ENCODE measurements around the gene RAX2. TPM values are rescaled to one million over a fixed set of nuclear protein-coding genes. Genes with fewer than 3 reads are reported as not detected.
A peak's percentile ranks its signal among the peaks of the same experiment; 100 is the strongest.

RAX2 gene
- total and polyA plus RNA-seq, 2 of the 13 experiments (the other 11 are each of a cell fraction or from before 2014, with no cell fraction given): not detected

DNA sequence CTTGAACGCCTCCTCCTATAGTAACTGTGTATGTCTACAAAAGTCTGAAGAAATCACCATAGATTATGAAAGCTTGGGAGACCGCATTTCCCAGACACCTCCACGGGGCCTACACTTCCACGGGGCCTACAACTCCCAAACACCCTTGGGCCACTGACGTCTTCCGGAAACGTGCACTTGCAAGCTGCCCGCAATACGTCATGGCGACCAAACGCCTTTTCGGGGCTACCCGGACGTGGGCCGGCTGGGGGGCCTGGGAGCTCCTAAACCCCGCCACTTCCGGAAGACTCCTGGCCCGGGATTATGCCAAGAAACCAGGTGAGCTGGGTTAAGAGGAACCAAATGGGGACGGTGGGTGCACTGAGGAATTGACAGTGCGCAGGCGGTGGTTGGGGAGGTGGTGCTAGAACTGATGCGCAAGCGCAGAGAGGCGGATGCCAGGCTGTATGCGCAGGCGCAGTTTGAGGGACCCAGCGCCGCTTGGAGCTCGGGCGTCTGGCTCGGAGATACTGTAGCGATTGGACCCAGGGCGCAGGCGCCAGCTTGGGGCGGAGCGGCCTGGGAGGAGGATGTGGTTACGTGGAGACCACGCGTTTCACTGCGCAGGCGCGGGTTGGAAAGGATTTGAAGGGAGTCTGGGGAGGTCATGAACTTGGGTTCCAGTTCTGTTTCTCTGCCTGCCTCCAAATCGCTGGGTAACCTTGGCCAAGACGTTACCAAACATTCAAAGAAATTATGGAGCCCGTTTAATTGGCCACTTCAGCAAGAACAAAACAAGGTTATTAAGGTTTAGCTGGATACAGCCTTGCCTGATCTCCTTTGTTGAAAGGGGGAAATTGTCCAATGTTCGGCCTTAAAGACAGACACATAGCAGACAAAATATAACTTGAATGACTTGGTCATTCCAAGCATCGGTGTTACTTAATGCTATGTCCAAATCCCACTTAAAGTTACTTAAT, 9.2 kb downstream of the RAX2 start, which contains the start of gene MRPL54 (continued):
- TF ChIP-seq, protein P1, sequence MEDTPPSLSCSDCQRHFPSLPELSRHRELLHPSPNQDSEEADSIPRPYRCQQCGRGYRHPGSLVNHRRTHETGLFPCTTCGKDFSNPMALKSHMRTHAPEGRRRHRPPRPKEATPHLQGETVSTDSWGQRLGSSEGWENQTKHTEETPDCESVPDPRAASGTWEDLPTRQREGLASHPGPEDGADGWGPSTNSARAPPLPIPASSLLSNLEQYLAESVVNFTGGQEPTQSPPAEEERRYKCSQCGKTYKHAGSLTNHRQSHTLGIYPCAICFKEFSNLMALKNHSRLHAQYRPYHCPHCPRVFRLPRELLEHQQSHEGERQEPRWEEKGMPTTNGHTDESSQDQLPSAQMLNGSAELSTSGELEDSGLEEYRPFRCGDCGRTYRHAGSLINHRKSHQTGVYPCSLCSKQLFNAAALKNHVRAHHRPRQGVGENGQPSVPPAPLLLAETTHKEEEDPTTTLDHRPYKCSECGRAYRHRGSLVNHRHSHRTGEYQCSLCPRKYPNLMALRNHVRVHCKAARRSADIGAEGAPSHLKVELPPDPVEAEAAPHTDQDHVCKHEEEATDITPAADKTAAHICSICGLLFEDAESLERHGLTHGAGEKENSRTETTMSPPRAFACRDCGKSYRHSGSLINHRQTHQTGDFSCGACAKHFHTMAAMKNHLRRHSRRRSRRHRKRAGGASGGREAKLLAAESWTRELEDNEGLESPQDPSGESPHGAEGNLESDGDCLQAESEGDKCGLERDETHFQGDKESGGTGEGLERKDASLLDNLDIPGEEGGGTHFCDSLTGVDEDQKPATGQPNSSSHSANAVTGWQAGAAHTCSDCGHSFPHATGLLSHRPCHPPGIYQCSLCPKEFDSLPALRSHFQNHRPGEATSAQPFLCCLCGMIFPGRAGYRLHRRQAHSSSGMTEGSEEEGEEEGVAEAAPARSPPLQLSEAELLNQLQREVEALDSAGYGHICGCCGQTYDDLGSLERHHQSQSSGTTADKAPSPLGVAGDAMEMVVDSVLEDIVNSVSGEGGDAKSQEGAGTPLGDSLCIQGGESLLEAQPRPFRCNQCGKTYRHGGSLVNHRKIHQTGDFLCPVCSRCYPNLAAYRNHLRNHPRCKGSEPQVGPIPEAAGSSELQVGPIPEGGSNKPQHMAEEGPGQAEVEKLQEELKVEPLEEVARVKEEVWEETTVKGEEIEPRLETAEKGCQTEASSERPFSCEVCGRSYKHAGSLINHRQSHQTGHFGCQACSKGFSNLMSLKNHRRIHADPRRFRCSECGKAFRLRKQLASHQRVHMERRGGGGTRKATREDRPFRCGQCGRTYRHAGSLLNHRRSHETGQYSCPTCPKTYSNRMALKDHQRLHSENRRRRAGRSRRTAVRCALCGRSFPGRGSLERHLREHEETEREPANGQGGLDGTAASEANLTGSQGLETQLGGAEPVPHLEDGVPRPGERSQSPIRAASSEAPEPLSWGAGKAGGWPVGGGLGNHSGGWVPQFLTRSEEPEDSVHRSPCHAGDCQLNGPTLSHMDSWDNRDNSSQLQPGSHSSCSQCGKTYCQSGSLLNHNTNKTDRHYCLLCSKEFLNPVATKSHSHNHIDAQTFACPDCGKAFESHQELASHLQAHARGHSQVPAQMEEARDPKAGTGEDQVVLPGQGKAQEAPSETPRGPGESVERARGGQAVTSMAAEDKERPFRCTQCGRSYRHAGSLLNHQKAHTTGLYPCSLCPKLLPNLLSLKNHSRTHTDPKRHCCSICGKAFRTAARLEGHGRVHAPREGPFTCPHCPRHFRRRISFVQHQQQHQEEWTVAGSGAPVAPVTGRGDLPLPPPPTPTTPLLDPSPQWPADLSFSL (CRISPR knock-in tag; IDR thresholded peaks at IDR 0.05): no peak
- TF ChIP-seq ZNF124 (CRISPR knock-in tag; IDR thresholded peaks at IDR 0.05): no peak
- TF ChIP-seq, protein P2, sequence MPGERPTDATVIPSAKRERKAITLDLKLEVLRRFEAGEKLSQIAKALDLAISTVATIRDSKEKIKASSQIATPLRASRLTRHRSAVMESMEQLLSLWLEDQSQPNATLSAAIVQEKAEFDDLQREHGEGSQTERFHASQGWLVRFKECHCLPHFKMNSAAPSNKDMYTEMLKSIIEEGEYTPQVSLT (CRISPR knock-in tag; IDR thresholded peaks at IDR 0.05; ENCODE audit: borderline replicate concordance, low read depth): no peak
- TF ChIP-seq, protein P3, sequence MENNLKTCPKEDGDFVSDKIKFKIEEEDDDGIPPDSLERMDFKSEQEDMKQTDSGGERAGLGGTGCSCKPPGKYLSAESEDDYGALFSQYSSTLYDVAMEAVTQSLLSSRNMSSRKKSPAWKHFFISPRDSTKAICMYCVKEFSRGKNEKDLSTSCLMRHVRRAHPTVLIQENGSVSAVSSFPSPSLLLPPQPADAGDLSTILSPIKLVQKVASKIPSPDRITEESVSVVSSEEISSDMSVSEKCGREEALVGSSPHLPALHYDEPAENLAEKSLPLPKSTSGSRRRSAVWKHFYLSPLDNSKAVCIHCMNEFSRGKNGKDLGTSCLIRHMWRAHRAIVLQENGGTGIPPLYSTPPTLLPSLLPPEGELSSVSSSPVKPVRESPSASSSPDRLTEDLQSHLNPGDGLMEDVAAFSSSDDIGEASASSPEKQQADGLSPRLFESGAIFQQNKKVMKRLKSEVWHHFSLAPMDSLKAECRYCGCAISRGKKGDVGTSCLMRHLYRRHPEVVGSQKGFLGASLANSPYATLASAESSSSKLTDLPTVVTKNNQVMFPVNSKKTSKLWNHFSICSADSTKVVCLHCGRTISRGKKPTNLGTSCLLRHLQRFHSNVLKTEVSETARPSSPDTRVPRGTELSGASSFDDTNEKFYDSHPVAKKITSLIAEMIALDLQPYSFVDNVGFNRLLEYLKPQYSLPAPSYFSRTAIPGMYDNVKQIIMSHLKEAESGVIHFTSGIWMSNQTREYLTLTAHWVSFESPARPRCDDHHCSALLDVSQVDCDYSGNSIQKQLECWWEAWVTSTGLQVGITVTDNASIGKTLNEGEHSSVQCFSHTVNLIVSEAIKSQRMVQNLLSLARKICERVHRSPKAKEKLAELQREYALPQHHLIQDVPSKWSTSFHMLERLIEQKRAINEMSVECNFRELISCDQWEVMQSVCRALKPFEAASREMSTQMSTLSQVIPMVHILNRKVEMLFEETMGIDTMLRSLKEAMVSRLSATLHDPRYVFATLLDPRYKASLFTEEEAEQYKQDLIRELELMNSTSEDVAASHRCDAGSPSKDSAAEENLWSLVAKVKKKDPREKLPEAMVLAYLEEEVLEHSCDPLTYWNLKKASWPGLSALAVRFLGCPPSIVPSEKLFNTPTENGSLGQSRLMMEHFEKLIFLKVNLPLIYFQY (CRISPR knock-in tag; IDR thresholded peaks at IDR 0.05; ENCODE audit: borderline replicate concordance): no peak
- TF ChIP-seq TOE1 (CRISPR knock-in tag; IDR thresholded peaks at IDR 0.05): no peak
- no peak; the same call in 1 of the 2 replicates for TF ChIP-seq KLF6 (CRISPR knock-in tag; IDR thresholded peaks at IDR 0.05)
- TF ChIP-seq, protein P4, sequence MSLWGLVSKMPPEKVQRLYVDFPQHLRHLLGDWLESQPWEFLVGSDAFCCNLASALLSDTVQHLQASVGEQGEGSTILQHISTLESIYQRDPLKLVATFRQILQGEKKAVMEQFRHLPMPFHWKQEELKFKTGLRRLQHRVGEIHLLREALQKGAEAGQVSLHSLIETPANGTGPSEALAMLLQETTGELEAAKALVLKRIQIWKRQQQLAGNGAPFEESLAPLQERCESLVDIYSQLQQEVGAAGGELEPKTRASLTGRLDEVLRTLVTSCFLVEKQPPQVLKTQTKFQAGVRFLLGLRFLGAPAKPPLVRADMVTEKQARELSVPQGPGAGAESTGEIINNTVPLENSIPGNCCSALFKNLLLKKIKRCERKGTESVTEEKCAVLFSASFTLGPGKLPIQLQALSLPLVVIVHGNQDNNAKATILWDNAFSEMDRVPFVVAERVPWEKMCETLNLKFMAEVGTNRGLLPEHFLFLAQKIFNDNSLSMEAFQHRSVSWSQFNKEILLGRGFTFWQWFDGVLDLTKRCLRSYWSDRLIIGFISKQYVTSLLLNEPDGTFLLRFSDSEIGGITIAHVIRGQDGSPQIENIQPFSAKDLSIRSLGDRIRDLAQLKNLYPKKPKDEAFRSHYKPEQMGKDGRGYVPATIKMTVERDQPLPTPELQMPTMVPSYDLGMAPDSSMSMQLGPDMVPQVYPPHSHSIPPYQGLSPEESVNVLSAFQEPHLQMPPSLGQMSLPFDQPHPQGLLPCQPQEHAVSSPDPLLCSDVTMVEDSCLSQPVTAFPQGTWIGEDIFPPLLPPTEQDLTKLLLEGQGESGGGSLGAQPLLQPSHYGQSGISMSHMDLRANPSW (CRISPR knock-in tag; IDR thresholded peaks at IDR 0.05; ENCODE audit: borderline replicate concordance): 0 out of 2 replicates have a peak, but pooled peaks have one; percentile 26
- no peak for TF ChIP-seq LCORL (IDR thresholded peaks at IDR 0.05)
- peak; percentile 18; the same call in 1 of the 2 replicates for TF ChIP-seq LCORL (CRISPR knock-in tag; IDR thresholded peaks at IDR 0.05)
- TF ChIP-seq ZNF432 (CRISPR knock-in tag; IDR thresholded peaks at IDR 0.05; ENCODE audit: borderline replicate concordance): no peak
- TF ChIP-seq ELF4 (CRISPR knock-in tag; IDR thresholded peaks at IDR 0.05; ENCODE audit: borderline replicate concordance): peak; percentile 80; the same call in 1 of the 2 replicates
- TF ChIP-seq, protein P5, sequence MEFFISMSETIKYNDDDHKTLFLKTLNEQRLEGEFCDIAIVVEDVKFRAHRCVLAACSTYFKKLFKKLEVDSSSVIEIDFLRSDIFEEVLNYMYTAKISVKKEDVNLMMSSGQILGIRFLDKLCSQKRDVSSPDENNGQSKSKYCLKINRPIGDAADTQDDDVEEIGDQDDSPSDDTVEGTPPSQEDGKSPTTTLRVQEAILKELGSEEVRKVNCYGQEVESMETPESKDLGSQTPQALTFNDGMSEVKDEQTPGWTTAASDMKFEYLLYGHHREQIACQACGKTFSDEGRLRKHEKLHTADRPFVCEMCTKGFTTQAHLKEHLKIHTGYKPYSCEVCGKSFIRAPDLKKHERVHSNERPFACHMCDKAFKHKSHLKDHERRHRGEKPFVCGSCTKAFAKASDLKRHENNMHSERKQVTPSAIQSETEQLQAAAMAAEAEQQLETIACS (CRISPR knock-in tag; IDR thresholded peaks at IDR 0.05): no peak
